HCT116 (cell line): ENCODE measurements around the gene TGFBR3. TPM values are rescaled to one million over a fixed set of nuclear protein-coding genes. Genes with fewer than 3 reads are reported as not detected.
A peak's percentile ranks its signal among the peaks of the same experiment; 100 is the strongest.

ENCODE experiments used
- ATAC-seq: fragments of 200-7000 bp; cut with Tn5 transposase; 2 replicates; pipeline ENCODE4 v1.9.1; 2020; ENCODE audit warnings: mild to moderate bottlenecking, moderate library complexity
- BruUV-seq: library from RNA; stranded (reverse); fragments of 400-500 nt; replicated peaks from 2 replicates; lab custom pipeline; 2021; lab: Mats Ljungman, UMichigan
- CTCF ChIA-PET: fragments of 300-600 bp; sonication (Branson Sonifier 250); formaldehyde crosslinking; loops from one replicate; lab custom pipeline; 2021; ENCODE audit warnings: antibody characterized with exemption; lab: Charles Lee
- POLR2A ChIA-PET: fragments of 300-600, 350-600 bp; sonication (Branson Sonifier 250); formaldehyde crosslinking; loops from one replicate; lab custom pipeline; 2021; ENCODE audit warnings: antibody characterized with exemption; lab: Charles Lee
- RAD21 ChIA-PET, 2 experiments: fragments of 300-600 bp; sonication (Branson Sonifier 250); formaldehyde crosslinking; loops; one replicate each; lab custom pipeline; 2023; ENCODE audit warnings: low total read pairs in 2 of 2; ENCODE audit not compliant: uncharacterized antibody in 2 of 2, unreplicated experiment in 2 of 2, low non-redundant PET in 1 of 2; lab: Charles Lee
- DNase-seq: peaks from one replicate; pipeline ENCODE4 v3.0.0-alpha.2; 2010; ENCODE audit warnings: low read depth, low spot score
- H2AFZ ChIP-seq: fragments of 200-600 bp; shearing (Covaris generic), sonication (generic); 2 replicates; pipeline ENCODE4 v1.6.1; 2017; ENCODE audit warnings: low read depth, mixed run types, mixed read lengths, antibody characterized with exemption, low read length; ENCODE audit not compliant: poor library complexity, severe bottlenecking
- H3K27ac ChIP-seq: 2 replicates; pipeline ENCODE4 v1.5.1; 2012; ENCODE audit warnings: low read depth, low read length
- H3K27me3 ChIP-seq: fragments of 200-600 bp; sonication (generic); 2 replicates; pipeline ENCODE4 v1.6.1; 2016; ENCODE audit warnings: mixed run types, low read length, mixed read lengths; ENCODE audit not compliant: insufficient read depth
- H3K36me3 ChIP-seq, 2 experiments: fragments of 200-500 bp in 1 of 2; fragments of 200-600 bp in 1 of 2; sonication (Bioruptor generic) in 1 of 2; sonication (generic) in 1 of 2; 2 replicates each; pipeline versions ENCODE4 v1.5.1 to v1.6.1; 2014 to 2016; ENCODE audit warnings: low read length in 2 of 2, inconsistent platforms in 1 of 2, mixed read lengths in 1 of 2, mixed run types in 1 of 2; ENCODE audit not compliant: insufficient read depth in 2 of 2, control insufficient read depth in 1 of 2
- H3K4me1 ChIP-seq, 2 experiments: fragments of 200-600 bp in 1 of 2; sonication (generic) in 1 of 2; 2 replicates each; pipeline versions ENCODE4 v1.5.1 to v1.6.1; 2012 to 2017; ENCODE audit warnings: low read length in 2 of 2, inconsistent platforms in 1 of 2, mild to moderate bottlenecking in 1 of 2, mixed read lengths in 1 of 2, mixed run types in 1 of 2, moderate library complexity in 1 of 2; ENCODE audit not compliant: insufficient read depth in 2 of 2, control insufficient read depth in 1 of 2
- H3K4me2 ChIP-seq: fragments of 200-600 bp; sonication (generic); 2 replicates; pipeline ENCODE4 v1.6.1; 2017; ENCODE audit warnings: mixed run types, low read length, mixed read lengths
- H3K4me3 ChIP-seq, 2 experiments: fragments of 200-600 bp in 1 of 2; sonication (generic) in 1 of 2; replicated peaks in 1 of 2; 2 replicates each; pipeline ENCODE4 v1.5.1; 2011 to 2016; ENCODE audit warnings: low read length in 2 of 2, control low read depth in 1 of 2, low read depth in 1 of 2, mild to moderate bottlenecking in 1 of 2, mixed read lengths in 1 of 2, mixed run types in 1 of 2
- H3K79me2 ChIP-seq: fragments of 200-600 bp; sonication (generic); 2 replicates; pipeline ENCODE4 v1.6.1; 2017; ENCODE audit warnings: mild to moderate bottlenecking, mixed run types, low read length, moderate library complexity, mixed read lengths; ENCODE audit not compliant: insufficient read depth
- H3K9ac ChIP-seq: fragments of 200-600 bp; sonication (generic); 2 replicates; pipeline ENCODE4 v1.6.1; 2016; ENCODE audit warnings: low read length, mixed read lengths
- H3K9me2 ChIP-seq: fragments of 200-600 bp; sonication (generic), shearing (Covaris generic); 2 replicates; pipeline ENCODE4 v1.6.1; 2017; ENCODE audit warnings: mixed run types, mild to moderate bottlenecking, moderate library complexity; ENCODE audit not compliant: insufficient read depth
- H3K9me3 ChIP-seq, 2 experiments: fragments of 200-500 bp in 1 of 2; fragments of 200-600 bp in 1 of 2; sonication (Bioruptor generic) in 1 of 2; sonication (generic) in 1 of 2; 2 replicates each; pipeline ENCODE4 v1.6.1; 2014 to 2017; ENCODE audit warnings: low read length in 2 of 2, mixed read lengths in 2 of 2, inconsistent platforms in 1 of 2, low read depth in 1 of 2, mild to moderate bottlenecking in 1 of 2, mixed run types in 1 of 2, moderate library complexity in 1 of 2; ENCODE audit not compliant: control insufficient read depth in 1 of 2, insufficient read depth in 1 of 2
- H4K20me1 ChIP-seq: fragments of 200-600 bp; sonication (generic), shearing (Covaris generic); 2 replicates; pipeline ENCODE4 v1.6.1; 2017; ENCODE audit warnings: mixed run types, mild to moderate bottlenecking, moderate library complexity; ENCODE audit not compliant: insufficient read depth
- ATF3 ChIP-seq: IDR thresholded peaks from 2 replicates; pipeline ENCODE4 v1.6.1; 2012
- EZH2phosphoT487 ChIP-seq: fragments of 200-600 bp; IDR thresholded peaks from 2 replicates; pipeline ENCODE4 v1.6.1; 2018; ENCODE audit warnings: antibody characterized with exemption, borderline replicate concordance
- MAX ChIP-seq: IDR thresholded peaks from 2 replicates; pipeline ENCODE4 v1.6.1; 2012
- POLR2AphosphoS5 ChIP-seq: IDR thresholded peaks from 2 replicates; pipeline ENCODE4 v1.6.1; 2011; ENCODE audit warnings: mild to moderate bottlenecking, low read depth, low read length, moderate library complexity
- RAD21 ChIP-seq: IDR thresholded peaks from 2 replicates; pipeline ENCODE4 v1.6.1; 2012; ENCODE audit warnings: low read depth, mild to moderate bottlenecking
- SIN3A ChIP-seq: IDR thresholded peaks from 2 replicates; pipeline ENCODE4 v1.6.1; 2012; ENCODE audit warnings: low read depth
- SP1 ChIP-seq: IDR thresholded peaks from 2 replicates; pipeline ENCODE4 v1.6.1; 2012; ENCODE audit warnings: low read depth
- ZNF274 ChIP-seq: fragments of 200-500 bp; sonication (Bioruptor generic); IDR thresholded peaks from 2 replicates; pipeline ENCODE4 v1.6.1; 2014; ENCODE audit warnings: mild to moderate bottlenecking, low read depth, low read length, inconsistent platforms
- intact Hi-C: fragments of 100-400 bp; cut with micrococcal nuclease; formaldehyde crosslinking; loops from 2 replicates; pipeline ENCODE4 v1.10.0; 2022
- total RNA-seq: library from RNA; stranded (reverse); gene quantifications from one replicate; pipeline ENCODE4 v1.2.1, GENCODE V29; 2021; ENCODE audit not compliant: unreplicated experiment

Gene TGFBR3
- total RNA-seq, 1 experiment from 2014 or later, result 7.1 TPM

GRCh38 chr1:91791103-91791502, 94.8 kb downstream of the TGFBR3 start:
- intact Hi-C loops, result no loop called here
- Histone ChIP-seq H3K36me3 (no peaks in the 10 kb centered on the region), H4K20me1 (no peaks in the 10 kb centered on the region), H3K4me3 (no peak overlapping the region), H3K27me3 (no peaks in the 10 kb centered on the region), H3K9me2 (no peaks in the 10 kb centered on the region), H3K27ac (no peak overlapping the region), H3K4me1 (peaks cover 10 to 13% of the 10 kb centered on the region in 2 experiments; a peak in 2 of 4 replicates), H3K9ac (no peak overlapping the region), H2AFZ (no peak overlapping the region), H3K4me2 (no peak overlapping the region), H3K9me3 (no peaks in the 10 kb centered on the region), H3K79me2 (no peaks in the 10 kb centered on the region)
- POLR2A ChIA-PET, result no interaction called here
- CTCF ChIA-PET, result no interaction called here
- no TSS peak for BruUV-seq
- no peak for ATAC-seq
- RAD21 ChIA-PET, result no interaction called here
- DNase-seq, result no peak
- TF ChIP-seq EZH2phosphoT487 (no peak), RAD21 (peak; percentile 15; the same call in 1 of the 2 replicates)

- POLR2A ChIA-PET, result no interaction called here
These were observed 95.6 kb downstream of the TGFBR3 start for GRCh38 chr1:91790392-91790791.

More at GRCh38 chr1:91790392-91790791, 95.6 kb downstream of the TGFBR3 start:
- Histone ChIP-seq H4K20me1 (no peaks in the 10 kb centered on the region), H3K36me3 (no peaks in the 10 kb centered on the region), H3K79me2 (no peaks in the 10 kb centered on the region), H3K9ac (no peak overlapping the region), H3K9me2 (no peaks in the 10 kb centered on the region), H3K27ac (no peak overlapping the region), H3K9me3 (no peaks in the 10 kb centered on the region), H3K27me3 (no peaks in the 10 kb centered on the region), H3K4me3 (no peak overlapping the region), H2AFZ (no peak overlapping the region), H3K4me1 (peaks cover 6% of the 10 kb centered on the region in 2 experiments; a peak in 2 of 4 replicates), H3K4me2 (no peak overlapping the region)
- no peak for ATAC-seq
- ChIA-PET CTCF (no interaction called here), RAD21 (no interaction called here)
- no TSS peak for BruUV-seq
- TF ChIP-seq RAD21 (no peak), ZNF274 (no peak), ATF3 (no peak), MAX (no peak), SP1 (no peak), SIN3A (no peak), POLR2AphosphoS5 (no peak)
- intact Hi-C loops, result no loop called here
- DNase-seq, result no peak
